Measurements from ENCODE around the gene CD27. TPM values are rescaled to one million over a fixed set of nuclear protein-coding genes. Genes with fewer than 3 reads are reported as not detected.
A peak's percentile ranks its signal among the peaks of the same experiment; 100 is the strongest.

CD27 gene
- polyA plus RNA-seq, 3 donors = 0.08 to 1.2 (median 0.88) TPM

- no peak for DNase-seq
- H3K27me3 Mint-ChIP-seq (ENCODE audit: low read depth in 3 of 3) = no peaks in the 10 kb centered on the region
- Histone ChIP-seq H3K4me2 (replicated peaks; ENCODE audit: extremely low read depth, low read length, poor library complexity, severe bottlenecking) (no peak overlapping the region), H3K79me2 (ENCODE audit: insufficient read depth, low read length) (no peaks in the 10 kb centered on the region), H3K9me3 (replicated peaks in 1 of 2; ENCODE audit: control insufficient read depth in 1 of 2, insufficient read depth in 1 of 2, low read length in 2 of 2) (no peaks in the 10 kb centered on the region), H3K9ac (ENCODE audit: insufficient read depth, low read length, poor library complexity, severe bottlenecking) (no peak overlapping the region), H3K27ac (ENCODE audit: low read depth in 1 of 2, low read length in 2 of 2) (no peak overlapping the region), H2AFZ (ENCODE audit: insufficient read depth, low read depth, low read length, poor library complexity, severe bottlenecking) (no peak overlapping the region), H3K4me1 (ENCODE audit: control insufficient read depth in 1 of 2, insufficient read depth in 2 of 2, low read length in 2 of 2) (peaks cover 36 to 46% of the 10 kb centered on the region in 2 donors), H3K36me3 (replicated peaks in 1 of 2; ENCODE audit: control insufficient read depth in 1 of 2, insufficient read depth in 2 of 2, low read length in 2 of 2) (no peaks in the 10 kb centered on the region), H3K27me3 (ENCODE audit: control insufficient read depth in 2 of 2, insufficient read depth in 2 of 2, low read length in 2 of 2) (no peaks in the 10 kb centered on the region), H4K20me1 (ENCODE audit: insufficient read depth, low read length) (no peaks in the 10 kb centered on the region), H3K4me3 (replicated peaks in 1 of 3; ENCODE audit: low read depth in 2 of 3, low read length in 3 of 3) (no peak overlapping the region)
- H3K4me3 Mint-ChIP-seq = no peak overlapping the region
- 60% methylated on average over 1 of the region's 3 CpGs for WGBS (ENCODE audit: insufficient coverage)
- H3K27ac Mint-ChIP-seq = no peak overlapping the region
- peaks cover 39% of the 10 kb centered on the region for H3K4me1 Mint-ChIP-seq
- TF ChIP-seq CTCF (IDR thresholded peaks at IDR 0.05) = no peak
- intact Hi-C loops (cut with micrococcal nuclease) = loop anchor here in 1 of 2 donors (5.0 kb wide), 1 partner anchor 34 kb away; no protein-coding TSS in a partner anchor
- no peaks in the 10 kb centered on the region for H3K36me3 Mint-ChIP-seq
- no peaks in the 10 kb centered on the region for H3K9me3 Mint-ChIP-seq
Observed at GRCh38 chr12:6428326-6428725, 16.4 kb upstream of the CD27 start.

DNA sequence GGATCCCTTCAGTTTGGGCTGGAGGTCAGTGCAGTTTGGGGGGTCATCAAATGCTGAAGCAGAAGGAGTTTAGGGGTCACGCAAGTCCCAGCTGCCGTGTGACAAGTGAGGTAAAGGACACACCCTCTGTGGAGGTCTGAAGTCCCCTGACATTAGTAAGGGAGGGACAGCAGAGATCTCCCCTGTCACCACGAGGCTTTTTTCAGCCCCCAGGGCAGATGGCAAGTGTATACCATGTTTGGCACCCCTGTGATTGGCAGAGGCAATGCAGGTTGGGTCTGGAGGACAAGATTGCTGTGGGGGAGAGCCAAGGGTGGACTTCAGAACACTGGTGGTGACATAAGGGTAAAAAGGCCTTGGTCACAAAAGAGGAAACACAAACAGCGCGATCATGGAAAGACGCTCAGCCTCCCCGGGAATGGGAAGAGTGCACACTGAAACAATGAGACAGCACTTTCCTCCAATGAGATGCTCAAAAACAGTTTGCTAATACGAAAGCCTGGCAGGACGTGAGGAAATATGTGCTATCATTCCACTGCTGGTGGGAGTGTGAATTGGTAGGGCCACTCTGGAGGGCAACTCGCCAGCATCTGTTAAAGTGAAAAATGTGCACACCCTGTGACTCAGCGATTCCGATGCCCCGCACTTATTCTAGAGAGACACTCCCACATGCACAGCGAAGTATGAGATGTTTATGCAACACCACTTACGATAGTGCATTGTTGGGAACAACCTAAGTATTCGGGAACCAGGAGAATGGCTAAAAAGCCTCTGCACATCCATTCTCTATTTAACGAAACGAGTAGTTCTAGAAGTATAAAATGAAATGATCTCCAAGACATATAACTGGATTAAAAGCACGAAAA lies 14.4 kb upstream of the CD27 start:
- no peaks in the 10 kb centered on the region for H3K79me2 ChIP-seq (ENCODE audit: insufficient read depth, low read length)
- peak overlapping the region; percentile 15 to 69 (median 44) for H3K4me3 ChIP-seq (replicated peaks in 1 of 3; ENCODE audit: low read depth in 2 of 3, low read length in 3 of 3)
- peak overlapping the region; percentile 64 to 90 (median 83) for H3K27ac Mint-ChIP-seq
- intact Hi-C loops (cut with micrococcal nuclease) = no loop called here
- H3K27ac ChIP-seq (ENCODE audit: low read depth in 1 of 2, low read length in 2 of 2) = peak overlapping the region; percentile 29 to 54
- peak overlapping the region; percentile 83 for H3K4me2 ChIP-seq (replicated peaks; ENCODE audit: extremely low read depth, low read length, poor library complexity, severe bottlenecking)
- peak overlapping the region; percentile 79 to 90 for H3K4me3 Mint-ChIP-seq
- H3K9me3 Mint-ChIP-seq = no peaks in the 10 kb centered on the region
- peaks cover 34% of the 10 kb centered on the region for H3K4me1 Mint-ChIP-seq
- H3K27me3 ChIP-seq (ENCODE audit: control insufficient read depth in 2 of 2, insufficient read depth in 2 of 2, low read length in 2 of 2) = no peaks in the 10 kb centered on the region
- no peak overlapping the region for H3K9ac ChIP-seq (ENCODE audit: insufficient read depth, low read length, poor library complexity, severe bottlenecking)
- peak overlapping the region; percentile 9 for H2AFZ ChIP-seq (ENCODE audit: insufficient read depth, low read depth, low read length, poor library complexity, severe bottlenecking)
- DNase-seq = peak; percentile 51 to 59 (median 58)
- whole genome bisulfite sequencing (ENCODE audit: insufficient coverage) = 0% methylated on average over 6 of the region's 19 CpGs
- H4K20me1 ChIP-seq (ENCODE audit: insufficient read depth, low read length) = no peaks in the 10 kb centered on the region
- H3K36me3 Mint-ChIP-seq = no peaks in the 10 kb centered on the region
- peaks cover 0 to 3% (median 2%) of the 10 kb centered on the region in 3 donors for H3K27me3 Mint-ChIP-seq (ENCODE audit: low read depth in 3 of 3)
- H3K4me1 ChIP-seq (ENCODE audit: control insufficient read depth in 1 of 2, insufficient read depth in 2 of 2, low read length in 2 of 2) = peaks cover 29 to 36% of the 10 kb centered on the region in 2 donors
- no peaks in the 10 kb centered on the region for H3K9me3 ChIP-seq (replicated peaks in 1 of 2; ENCODE audit: control insufficient read depth in 1 of 2, insufficient read depth in 1 of 2, low read length in 2 of 2)
- no peaks in the 10 kb centered on the region for H3K36me3 ChIP-seq (replicated peaks in 1 of 2; ENCODE audit: control insufficient read depth in 1 of 2, insufficient read depth in 2 of 2, low read length in 2 of 2)
- TF ChIP-seq CTCF (IDR thresholded peaks at IDR 0.05) = no peak
